Measurements from ENCODE around the gene YLPM1. TPM values are rescaled to one million over a fixed set of nuclear protein-coding genes. Genes with fewer than 3 reads are reported as not detected.

Gene YLPM1
- total and polyA plus RNA-seq, 10 of the 15 experiments (the other 5 are each of a cell fraction or from before 2014, with no cell fraction given): 11.1 to 48.2 (median 18.0) TPM

DNA sequence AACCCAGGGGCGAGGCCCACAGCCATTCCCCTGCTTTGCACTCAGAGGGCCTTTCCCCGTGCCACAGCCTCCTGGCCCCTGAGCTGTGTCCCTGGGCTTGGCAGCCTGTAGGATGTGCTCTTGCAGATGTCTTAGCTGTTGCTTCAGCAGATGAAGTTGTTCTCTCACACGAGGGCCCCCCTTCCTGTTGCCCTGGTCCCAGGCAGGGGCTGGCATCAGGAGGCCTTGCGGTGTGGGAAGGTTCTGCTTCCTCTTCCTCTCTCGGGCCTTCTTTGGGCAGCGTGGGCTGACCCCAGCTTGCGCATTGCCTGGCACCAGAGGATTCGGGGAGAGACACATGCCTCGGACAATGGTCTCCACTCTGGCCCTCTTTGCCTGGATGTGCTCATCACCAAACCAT lies 100.2 kb downstream of the YLPM1 start:
- H3K9ac ChIP-seq (ENCODE audit: control insufficient read depth, insufficient read depth, low read length): no peak overlapping the region

More for the DNA sequence above, 100.2 kb downstream of the YLPM1 start:
- ATAC-seq: no peak
- H3K4me1 ChIP-seq (ENCODE audit: control insufficient read depth, insufficient read depth, low read length): no peaks in the 10 kb centered on the region
- intact Hi-C loops (cut with micrococcal nuclease; ENCODE audit: unreplicated experiment): loop anchor here (10.0 kb wide), 1 partner anchor 432 kb away; no protein-coding TSS in a partner anchor
- H3K9me3 ChIP-seq (replicated peaks; ENCODE audit: control insufficient read depth, insufficient read depth, low read length): no peaks in the 10 kb centered on the region
- ChIA-PET CTCF (interaction anchor here (0.6 to 13.8 kb wide), 10 partner anchors 14 to 435 kb away, joined by 3 to 552 read pairs (median 15); partner anchors contain the start of genes DLST and PROX2), SMC1A (ENCODE audit: uncharacterized antibody, unreplicated experiment) (interaction anchor here (1.2 to 11.1 kb wide), 6 partner anchors 8 to 225 kb away, joined by 5 to 165 read pairs (median 19); partner anchors contain the start of gene PROX2), POLR2A (no interaction called here), RAD21 (ENCODE audit: unreplicated experiment) (interaction anchor here (0.8 to 8.8 kb wide), 3 partner anchors 16 to 43 kb away, joined by 3 to 114 read pairs (median 3); no protein-coding TSS in a partner anchor)
- in situ Hi-C loops (cut with MboI): no loop called here
- 29% methylated on average over 9 of the region's 9 CpGs for WGBS (ENCODE audit: insufficient coverage, insufficient replicate concordance, low lambda C conversion rate, missing lambda C conversion rate)
- H3K79me2 ChIP-seq (ENCODE audit: control insufficient read depth, insufficient read depth, low read length): no peaks in the 10 kb centered on the region
- TF ChIP-seq SIX5 (IDR thresholded peaks at IDR 0.05; ENCODE audit: low read depth, low read length, severe bottlenecking): no peak
- TF ChIP-seq MTA3 (IDR thresholded peaks at IDR 0.05; ENCODE audit: borderline replicate concordance, low read length): no peak
- TF ChIP-seq SUPT20H (IDR thresholded peaks at IDR 0.05; ENCODE audit: borderline replicate concordance, control insufficient read depth, low read depth, low read length): no peak
- TF ChIP-seq SRF (IDR thresholded peaks at IDR 0.05; ENCODE audit: low read depth in 2 of 2, low read length in 2 of 2): peak in 1 of 2 experiments; percentile 42; a peak in 1 of 4 replicates
- TF ChIP-seq, protein P1, sequence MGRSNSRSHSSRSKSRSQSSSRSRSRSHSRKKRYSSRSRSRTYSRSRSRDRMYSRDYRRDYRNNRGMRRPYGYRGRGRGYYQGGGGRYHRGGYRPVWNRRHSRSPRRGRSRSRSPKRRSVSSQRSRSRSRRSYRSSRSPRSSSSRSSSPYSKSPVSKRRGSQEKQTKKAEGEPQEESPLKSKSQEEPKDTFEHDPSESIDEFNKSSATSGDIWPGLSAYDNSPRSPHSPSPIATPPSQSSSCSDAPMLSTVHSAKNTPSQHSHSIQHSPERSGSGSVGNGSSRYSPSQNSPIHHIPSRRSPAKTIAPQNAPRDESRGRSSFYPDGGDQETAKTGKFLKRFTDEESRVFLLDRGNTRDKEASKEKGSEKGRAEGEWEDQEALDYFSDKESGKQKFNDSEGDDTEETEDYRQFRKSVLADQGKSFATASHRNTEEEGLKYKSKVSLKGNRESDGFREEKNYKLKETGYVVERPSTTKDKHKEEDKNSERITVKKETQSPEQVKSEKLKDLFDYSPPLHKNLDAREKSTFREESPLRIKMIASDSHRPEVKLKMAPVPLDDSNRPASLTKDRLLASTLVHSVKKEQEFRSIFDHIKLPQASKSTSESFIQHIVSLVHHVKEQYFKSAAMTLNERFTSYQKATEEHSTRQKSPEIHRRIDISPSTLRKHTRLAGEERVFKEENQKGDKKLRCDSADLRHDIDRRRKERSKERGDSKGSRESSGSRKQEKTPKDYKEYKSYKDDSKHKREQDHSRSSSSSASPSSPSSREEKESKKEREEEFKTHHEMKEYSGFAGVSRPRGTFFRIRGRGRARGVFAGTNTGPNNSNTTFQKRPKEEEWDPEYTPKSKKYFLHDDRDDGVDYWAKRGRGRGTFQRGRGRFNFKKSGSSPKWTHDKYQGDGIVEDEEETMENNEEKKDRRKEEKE (IDR thresholded peaks at IDR 0.05): no peak
- no peak overlapping the region for H3K27ac ChIP-seq (ENCODE audit: control insufficient read depth, insufficient read depth)
- no peak overlapping the region for H3K4me2 ChIP-seq (ENCODE audit: control insufficient read depth, insufficient read depth)
- DNase-seq (ENCODE audit: low read depth, low spot score): no peak
- no peak overlapping the region for H3K4me3 ChIP-seq
- BruUV-seq (replicated peaks): no TSS peak
- H2AFZ ChIP-seq (ENCODE audit: control insufficient read depth, low read depth, low read length): no peak overlapping the region
- no peaks in the 10 kb centered on the region for H3K27me3 ChIP-seq (replicated peaks in 1 of 2; ENCODE audit: control insufficient read depth in 2 of 2, insufficient read depth in 2 of 2, low read length in 1 of 2)
- no peaks in the 10 kb centered on the region for H4K20me1 ChIP-seq (ENCODE audit: control insufficient read depth, insufficient read depth)
- no peaks in the 10 kb centered on the region for H3K36me3 ChIP-seq (ENCODE audit: control insufficient read depth in 2 of 2, insufficient read depth in 2 of 2, low read length in 1 of 2)
- no peak for FAIRE-seq
